H1 (cell line): ENCODE results near the gene OR2AG1.

Experiments
- BACH1 ChIP-seq: IDR thresholded peaks from 2 replicates; pipeline ENCODE4 v1.6.1; 2012; ENCODE audit warnings: low read length, improper control_type of control experiment
- CHD2 ChIP-seq: IDR thresholded peaks from 2 replicates; pipeline ENCODE4 v1.6.1; 2012; ENCODE audit warnings: low read length, improper control_type of control experiment
- CTCF ChIP-seq, 3 experiments: IDR thresholded peaks; 1 replicate in 2 of 3; 2 replicates in 1 of 3; pipeline versions ENCODE4 v1.5.1 to v1.6.1; 2011; ENCODE audit warnings: low read length in 3 of 3, mild to moderate bottlenecking in 3 of 3, inconsistent platforms in 2 of 3, low read depth in 1 of 3, moderate library complexity in 1 of 3; ENCODE audit not compliant: insufficient read depth in 1 of 3; ENCODE audit errors: control extremely low read depth in 1 of 3
- JUN ChIP-seq: IDR thresholded peaks from 2 replicates; pipeline ENCODE4 v1.6.1; 2011; ENCODE audit warnings: low read depth, mild to moderate bottlenecking, improper control_type of control experiment, low read length
- MAFK ChIP-seq: IDR thresholded peaks from 2 replicates; pipeline ENCODE4 v1.6.1; 2012; ENCODE audit warnings: low read depth, mild to moderate bottlenecking, improper control_type of control experiment, low read length
- POLR2A ChIP-seq, 2 experiments: IDR thresholded peaks; 1 replicate in 1 of 2; 2 replicates in 1 of 2; pipeline ENCODE4 v1.6.1; 2011; ENCODE audit warnings: low read depth in 2 of 2, low read length in 2 of 2, mild to moderate bottlenecking in 2 of 2; ENCODE audit errors: control extremely low read depth in 1 of 2
- POLR2AphosphoS5 ChIP-seq: IDR thresholded peaks from 2 replicates; pipeline ENCODE4 v1.6.1; 2011; ENCODE audit warnings: low read depth, low read length
- RBBP5 ChIP-seq: IDR thresholded peaks from 2 replicates; pipeline ENCODE4 v1.7.1; 2012; ENCODE audit warnings: low read depth, mild to moderate bottlenecking, inconsistent platforms, low read length, moderate library complexity, borderline replicate concordance
- SIRT6 ChIP-seq: IDR thresholded peaks from one replicate; pipeline ENCODE4 v1.7.1; 2012; ENCODE audit warnings: low read length, inconsistent platforms
- TAF1 ChIP-seq: IDR thresholded peaks from 2 replicates; pipeline ENCODE4 v1.6.1; 2011; ENCODE audit warnings: mild to moderate bottlenecking, low read depth, low read length
- TBP ChIP-seq: IDR thresholded peaks from 2 replicates; pipeline ENCODE4 v1.6.1; 2011; ENCODE audit warnings: low read depth, low read length, improper control_type of control experiment

GRCh38 chr11:6794639-6795038 lies 11.8 kb downstream of the OR2AG1 start:
- TF ChIP-seq TAF1 = no peak
- no peak for TF ChIP-seq TBP
- TF ChIP-seq POLR2A (IDR thresholded peaks at IDR 0.05; ENCODE audit: control extremely low read depth in 1 of 2, low read depth in 2 of 2, low read length in 2 of 2) = no peak
- no peak for TF ChIP-seq BACH1
- TF ChIP-seq JUN = no peak
- no peak for TF ChIP-seq CHD2
- no peak for TF ChIP-seq CTCF (IDR thresholded peaks at IDR 0.05; ENCODE audit: control extremely low read depth in 1 of 3, insufficient read depth in 1 of 3, low read depth in 1 of 3, low read length in 3 of 3)
- no peak for TF ChIP-seq POLR2AphosphoS5
- TF ChIP-seq MAFK = no peak
- TF ChIP-seq SIRT6 = no peak
- TF ChIP-seq RBBP5 = no peak
